Measurements from ENCODE around the gene ARHGAP11B.
A peak's percentile ranks its signal among the peaks of the same experiment; 100 is the strongest.
"Not testable (repeated sequence)": the region's sequence is repeated elsewhere in the genome, so short reads cannot be mapped to it uniquely, and the experiment has no call there.

The ARHGAP11B gene

DNA sequence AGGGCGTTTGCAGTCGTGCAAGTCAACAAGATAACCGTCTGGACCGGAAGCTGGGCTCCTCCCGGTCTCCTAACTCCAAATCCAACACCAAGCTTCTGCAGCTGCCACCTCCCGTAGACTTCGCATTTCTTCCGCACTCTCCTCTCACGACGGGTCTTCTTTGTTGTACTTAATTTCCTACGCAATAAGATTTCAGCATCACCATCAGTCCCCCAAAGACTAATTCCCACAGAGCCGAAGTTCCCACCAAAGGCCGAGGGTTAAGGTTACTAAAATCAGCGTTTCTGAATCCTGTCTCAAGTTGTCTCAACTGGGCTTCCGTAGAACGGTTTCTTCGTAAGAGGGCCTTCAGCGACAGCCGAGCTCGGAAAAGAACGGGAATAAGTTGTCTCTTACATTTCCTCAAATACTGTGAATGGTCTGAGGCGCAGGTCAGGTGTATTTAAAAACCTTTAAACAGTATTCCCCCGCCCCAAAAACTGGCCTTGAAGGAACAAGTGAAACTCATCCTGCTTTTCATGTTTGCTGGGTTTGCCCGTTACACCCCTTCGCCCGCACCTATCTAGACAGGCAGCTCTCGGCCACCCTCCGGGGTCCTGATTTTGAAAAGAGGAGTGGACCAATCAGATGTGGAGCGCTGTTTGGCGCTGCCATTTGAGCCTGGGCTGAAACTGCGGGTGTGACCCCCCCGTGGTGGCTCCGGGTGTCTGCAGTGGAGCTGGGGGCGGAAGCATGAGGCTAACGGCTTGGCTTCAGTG lies at the start of gene ARHGAP11B:
ARHGAP11B (plus strand) TSS at position 693 of the 758 bp plus-strand sequence.
- H3K36me3 ChIP-seq: not testable (repeated sequence)
- DNase-seq: peak; percentile 97

DNA sequence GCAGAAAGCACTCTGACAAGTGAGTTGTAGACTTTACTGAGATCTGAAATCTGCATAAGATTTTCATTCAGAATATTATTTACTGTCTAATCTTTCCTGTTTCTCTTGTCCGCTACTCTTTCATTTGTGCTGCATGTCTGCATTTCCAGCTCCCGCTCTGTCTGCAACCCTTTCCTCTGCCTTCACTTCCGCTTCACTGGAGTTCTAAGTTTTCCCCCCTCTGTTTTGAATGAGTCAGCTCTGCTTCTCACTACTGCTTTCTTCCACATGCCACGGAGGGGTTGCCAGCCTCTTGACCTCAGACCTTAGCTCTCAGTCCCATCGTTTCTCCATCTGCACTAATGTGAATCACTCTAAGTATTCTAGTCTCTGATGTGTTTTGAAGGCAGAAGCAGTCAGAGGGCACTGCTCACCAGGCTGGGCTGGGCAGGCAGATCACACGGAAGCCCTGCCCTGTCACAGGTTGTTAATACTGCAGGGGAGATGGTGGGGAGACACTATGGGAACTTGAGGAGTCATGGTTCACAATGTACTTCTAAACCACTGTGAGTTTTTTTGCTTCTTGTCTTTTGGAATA lies 46.4 kb upstream of the ARHGAP11B start:
- not testable (repeated sequence) for H3K27me3 ChIP-seq; H3K36me3 ChIP-seq; H3K4me1 ChIP-seq; H3K4me3 ChIP-seq (ENCODE audit: low read depth, low read length); H3K9me3 ChIP-seq; DNase-seq

More for the DNA sequence above, at the start of gene ARHGAP11B:
- H3K4me3 ChIP-seq (ENCODE audit: low read depth, low read length): peak within 1 kb of the TSS; percentile 85
- H3K4me1 ChIP-seq, H3K27me3 ChIP-seq, H3K9me3 ChIP-seq: not testable (repeated sequence)

DNA sequence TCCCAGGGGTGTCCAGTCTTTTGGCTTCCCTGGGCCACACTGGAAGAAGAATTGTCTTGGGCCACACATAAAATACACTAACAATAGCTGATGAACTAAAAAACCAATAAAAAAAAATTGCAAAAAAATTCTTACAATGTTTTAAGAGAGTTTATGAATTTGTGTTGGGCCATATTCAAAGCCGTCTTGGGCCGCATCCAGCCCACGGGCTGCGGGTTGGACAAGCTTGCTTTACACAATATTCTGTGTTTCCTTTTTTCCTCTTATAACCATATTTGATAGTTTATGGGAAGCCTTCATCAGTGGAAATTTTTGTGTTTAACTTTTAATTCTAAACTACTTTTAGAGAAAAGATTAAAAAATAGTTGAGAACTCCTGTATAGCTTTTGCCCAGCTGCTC lies 45.2 kb upstream of the ARHGAP11B start:
- H3K4me1 ChIP-seq; H3K36me3 ChIP-seq; H3K4me3 ChIP-seq (ENCODE audit: low read depth, low read length); H3K9me3 ChIP-seq; H3K27me3 ChIP-seq; DNase-seq: not testable (repeated sequence)

DNA sequence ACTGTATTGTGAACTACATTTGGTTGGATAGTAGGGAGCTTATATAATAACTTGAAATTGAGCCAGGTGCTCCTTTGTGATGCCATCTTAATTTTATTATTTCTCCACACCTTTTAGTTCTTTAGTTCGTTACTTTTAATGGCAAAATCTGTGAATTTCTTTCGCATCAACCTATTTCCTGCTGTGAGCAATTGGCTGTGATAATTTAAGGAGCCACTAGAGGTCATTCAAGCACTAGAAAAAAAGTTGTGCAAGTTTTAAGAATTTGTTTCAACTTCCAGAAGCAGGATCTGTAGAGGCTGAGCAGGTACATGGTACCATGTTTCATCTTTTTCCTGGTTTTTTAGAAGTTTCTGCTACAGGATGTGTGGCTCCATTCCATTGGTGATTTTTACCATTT lies 27.0 kb upstream of the ARHGAP11B start:
- not testable (repeated sequence) for H3K4me3 ChIP-seq (ENCODE audit: low read depth, low read length); H3K36me3 ChIP-seq; DNase-seq; H3K27me3 ChIP-seq; H3K4me1 ChIP-seq; H3K9me3 ChIP-seq

DNA sequence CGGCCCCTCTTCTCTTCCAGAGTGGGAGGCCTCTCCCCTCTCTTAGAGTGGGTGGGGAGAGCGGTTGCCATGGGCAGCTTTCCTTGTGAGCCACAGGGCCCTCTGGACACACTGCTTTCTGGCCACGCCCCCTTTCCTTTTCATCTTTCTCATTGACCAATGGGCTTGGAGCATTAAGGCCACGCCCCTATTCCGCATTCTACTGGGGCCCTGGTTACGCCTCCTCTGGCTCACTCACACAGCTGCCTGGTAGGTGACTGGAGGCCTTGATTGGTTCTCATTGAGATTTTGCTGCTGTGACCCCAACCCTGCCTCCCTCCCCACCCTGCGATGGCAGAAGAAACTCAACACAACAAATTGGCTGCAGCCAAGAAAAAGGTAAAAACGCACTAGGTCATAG lies 22.1 kb upstream of the ARHGAP11B start, which contains the start of gene GOLGA8H:
GOLGA8H (plus strand) TSS at position 233 of the 400 bp plus-strand sequence; CDS start at position 331, 98 bp downstream.
- not testable (repeated sequence) for H3K27me3 ChIP-seq; H3K9me3 ChIP-seq; H3K36me3 ChIP-seq; H3K4me3 ChIP-seq (ENCODE audit: low read depth, low read length); H3K4me1 ChIP-seq
- DNase-seq: peak; percentile 76

DNA sequence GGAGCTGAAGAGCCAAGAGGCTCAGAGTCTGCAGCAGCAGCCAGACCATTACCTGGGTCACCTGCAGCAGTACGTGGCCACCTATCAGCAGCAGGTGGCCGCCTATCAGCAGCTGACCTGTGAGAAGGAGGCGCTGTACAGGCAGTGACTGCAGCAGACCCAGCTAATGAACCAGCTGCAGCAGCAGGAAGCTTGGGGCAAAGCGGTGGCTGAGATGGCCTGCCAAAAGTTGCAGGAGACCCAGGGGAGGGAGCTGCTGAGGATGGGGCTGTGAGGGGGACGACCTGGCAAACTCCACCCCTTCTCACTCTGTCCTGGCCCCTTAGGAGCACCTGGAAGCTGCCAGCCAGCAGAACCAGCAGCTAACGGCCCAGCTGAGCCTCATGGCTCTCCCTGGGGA lies 13.7 kb upstream of the ARHGAP11B start:
- H3K4me3 ChIP-seq (ENCODE audit: low read depth, low read length); H3K36me3 ChIP-seq; DNase-seq; H3K27me3 ChIP-seq; H3K4me1 ChIP-seq; H3K9me3 ChIP-seq: not testable (repeated sequence)

DNA sequence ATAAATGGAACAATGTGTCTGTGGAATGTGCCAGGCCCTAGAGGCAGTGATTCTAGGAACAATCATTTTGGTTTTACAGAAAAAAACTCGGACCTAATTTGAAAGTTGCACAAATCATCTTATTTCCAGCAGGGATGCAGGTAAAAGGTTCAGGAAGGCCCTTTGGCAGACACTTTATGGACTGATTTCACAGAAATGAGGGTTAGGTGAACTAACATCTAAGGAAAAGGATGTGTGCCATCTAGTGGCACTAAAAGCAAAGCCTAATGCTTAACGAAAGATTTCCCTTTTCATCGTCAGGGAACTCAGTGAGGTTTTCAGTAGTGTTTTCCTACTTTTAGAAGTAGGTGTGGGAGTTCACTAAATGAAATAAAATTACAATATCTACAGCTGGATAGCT lies 4.6 kb upstream of the ARHGAP11B start:
- TF ChIP-seq, protein P1, sequence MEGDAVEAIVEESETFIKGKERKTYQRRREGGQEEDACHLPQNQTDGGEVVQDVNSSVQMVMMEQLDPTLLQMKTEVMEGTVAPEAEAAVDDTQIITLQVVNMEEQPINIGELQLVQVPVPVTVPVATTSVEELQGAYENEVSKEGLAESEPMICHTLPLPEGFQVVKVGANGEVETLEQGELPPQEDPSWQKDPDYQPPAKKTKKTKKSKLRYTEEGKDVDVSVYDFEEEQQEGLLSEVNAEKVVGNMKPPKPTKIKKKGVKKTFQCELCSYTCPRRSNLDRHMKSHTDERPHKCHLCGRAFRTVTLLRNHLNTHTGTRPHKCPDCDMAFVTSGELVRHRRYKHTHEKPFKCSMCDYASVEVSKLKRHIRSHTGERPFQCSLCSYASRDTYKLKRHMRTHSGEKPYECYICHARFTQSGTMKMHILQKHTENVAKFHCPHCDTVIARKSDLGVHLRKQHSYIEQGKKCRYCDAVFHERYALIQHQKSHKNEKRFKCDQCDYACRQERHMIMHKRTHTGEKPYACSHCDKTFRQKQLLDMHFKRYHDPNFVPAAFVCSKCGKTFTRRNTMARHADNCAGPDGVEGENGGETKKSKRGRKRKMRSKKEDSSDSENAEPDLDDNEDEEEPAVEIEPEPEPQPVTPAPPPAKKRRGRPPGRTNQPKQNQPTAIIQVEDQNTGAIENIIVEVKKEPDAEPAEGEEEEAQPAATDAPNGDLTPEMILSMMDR (IDR thresholded peaks at IDR 0.05; ENCODE audit: low read depth, low read length): peak; percentile 15; the same call in 1 of the 2 replicates
- H3K27me3 ChIP-seq; DNase-seq; H3K4me1 ChIP-seq; H3K4me3 ChIP-seq (ENCODE audit: low read depth, low read length); H3K9me3 ChIP-seq; H3K36me3 ChIP-seq: not testable (repeated sequence)

DNA sequence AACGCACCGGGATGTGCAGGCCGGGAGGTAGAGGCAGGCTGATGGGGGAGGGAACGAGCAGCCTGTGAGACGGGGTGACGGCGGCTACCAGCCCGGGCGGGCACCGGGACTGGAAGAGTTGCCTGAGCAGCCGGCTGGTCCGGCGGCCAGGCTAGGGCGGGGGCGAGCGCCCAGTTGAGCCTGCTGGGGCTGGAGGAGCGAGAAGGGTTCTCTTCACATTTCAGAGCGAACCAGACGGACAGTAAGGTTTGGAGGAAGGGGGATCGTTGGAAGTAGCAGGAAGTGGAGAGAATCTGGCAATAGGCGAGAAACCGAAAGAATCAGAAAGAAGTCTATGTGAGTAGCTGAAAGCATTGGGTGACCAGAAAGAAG lies 252 bp downstream of the ARHGAP11B start:
- peak overlapping the region; percentile 85 for H3K4me3 ChIP-seq (ENCODE audit: low read depth, low read length)
- H3K27me3 ChIP-seq, DNase-seq, H3K9me3 ChIP-seq, H3K36me3 ChIP-seq, H3K4me1 ChIP-seq: not testable (repeated sequence)

DNA sequence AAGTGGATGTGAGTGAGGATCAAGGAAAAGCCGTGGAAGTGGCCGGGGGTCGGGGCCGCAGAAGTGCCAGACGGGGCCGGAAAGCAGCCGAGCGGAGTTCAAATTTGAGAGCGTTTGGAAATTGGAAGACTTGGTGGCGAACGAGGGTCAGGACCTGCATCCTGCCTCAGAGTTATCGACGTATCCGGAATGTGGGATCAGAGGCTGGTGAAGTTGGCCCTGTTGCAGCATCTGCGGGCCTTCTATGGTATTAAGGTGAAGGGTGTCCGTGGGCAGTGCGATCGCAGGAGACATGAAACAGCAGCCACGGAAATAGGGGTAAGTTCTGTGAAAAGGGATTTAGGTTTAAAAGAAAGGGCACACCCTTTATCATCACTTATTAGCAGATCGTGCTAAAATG lies 704 bp downstream of the ARHGAP11B start:
- not testable (repeated sequence) for H3K4me1 ChIP-seq

DNA sequence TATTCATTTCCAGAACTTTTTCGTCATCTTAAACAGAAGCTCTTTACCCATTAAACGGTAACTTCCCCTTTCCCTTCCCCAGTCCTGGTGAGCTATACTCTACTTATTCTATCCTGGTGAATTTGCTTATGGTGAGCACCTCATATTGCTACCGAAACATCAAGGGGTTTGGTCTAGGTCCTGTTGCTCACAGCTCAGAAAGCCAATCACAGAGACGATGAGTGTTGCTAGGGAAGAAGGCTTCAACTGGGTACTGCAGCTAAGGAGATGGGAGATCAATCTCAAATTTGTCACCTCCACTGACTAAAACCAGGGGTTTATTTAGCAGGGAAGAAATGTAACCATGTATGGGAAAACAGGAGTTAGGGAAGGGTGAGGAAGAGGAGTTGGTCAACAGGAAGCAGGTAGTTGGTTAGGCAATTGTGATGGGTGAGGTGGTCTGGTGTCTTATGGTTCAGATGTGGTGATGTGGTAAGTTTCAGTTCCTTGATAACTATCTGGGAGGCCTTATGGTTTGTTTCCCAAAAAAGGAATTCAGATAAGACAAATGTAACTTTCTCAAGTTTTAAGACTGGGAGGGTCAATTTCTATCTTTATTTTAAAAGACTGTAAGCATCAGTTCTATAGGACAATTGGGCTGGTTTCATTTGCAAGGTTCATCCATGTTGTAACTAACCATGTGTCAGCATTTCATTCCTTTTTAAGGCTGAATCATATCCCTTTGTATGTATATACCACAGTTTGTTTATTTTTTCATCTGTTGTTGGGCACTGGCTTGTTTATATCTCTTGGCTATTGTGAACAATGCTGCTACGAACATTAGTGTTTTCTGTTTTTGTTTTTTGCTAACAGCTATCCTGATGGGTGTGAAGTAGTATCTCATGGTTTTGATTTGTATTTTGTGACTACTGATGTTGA lies 24.3 kb downstream of the ARHGAP11B start:
- no peak for DNase-seq
- no peaks in the 10 kb centered on the region for H3K9me3 ChIP-seq
- no peaks in the 10 kb centered on the region for H3K27me3 ChIP-seq
- TF ChIP-seq, protein P1 (IDR thresholded peaks at IDR 0.05; ENCODE audit: low read depth, low read length): no peak
- H3K4me1 ChIP-seq: no peaks in the 10 kb centered on the region
- peaks cover 20% of the 10 kb centered on the region for H3K36me3 ChIP-seq
- H3K4me3 ChIP-seq (ENCODE audit: low read depth, low read length): no peak overlapping the region

More for the DNA sequence above, 704 bp downstream of the ARHGAP11B start:
- DNase-seq, H3K27me3 ChIP-seq, H3K9me3 ChIP-seq, H3K36me3 ChIP-seq: not testable (repeated sequence)
- H3K4me3 ChIP-seq (ENCODE audit: low read depth, low read length): peak overlapping the region; percentile 85

Data from BE2C (cell line).